Ectodermal cell (in vitro differentiated cells): Measurements from ENCODE around the gene SPATA4.

Experiments
- H3K27ac ChIP-seq: 2 replicates; pipeline ENCODE4 v1.7.0; 2013; ENCODE audit warnings: mild to moderate bottlenecking, low read depth, low read length; ENCODE audit not compliant: insufficient read depth, poor library complexity, severe bottlenecking
- H3K27me3 ChIP-seq: 2 replicates; pipeline ENCODE4 v1.7.0; 2013; ENCODE audit warnings: mild to moderate bottlenecking, low read length; ENCODE audit not compliant: insufficient read depth, control insufficient read depth, poor library complexity, severe bottlenecking
- H3K36me3 ChIP-seq: one replicate; pipeline ENCODE4 v1.7.0; 2013; ENCODE audit warnings: low read length; ENCODE audit not compliant: control insufficient read depth, insufficient read depth
- H3K4me1 ChIP-seq: one replicate; pipeline ENCODE4 v1.7.0; 2013; ENCODE audit warnings: low read length; ENCODE audit not compliant: control insufficient read depth, insufficient read depth
- H3K4me3 ChIP-seq: 2 replicates; pipeline ENCODE4 v1.7.0; 2013; ENCODE audit warnings: low read depth, low read length, control low read depth; ENCODE audit not compliant: insufficient read depth
- H3K9me3 ChIP-seq: 2 replicates; pipeline ENCODE4 v1.7.0; 2013; ENCODE audit warnings: mild to moderate bottlenecking, low read length, moderate library complexity; ENCODE audit not compliant: control insufficient read depth
- WGBS, 2 experiments: methylation state at CpG; one replicate each; pipeline ENCODE4 v1.1.7; 2013; ENCODE audit warnings: missing lambda C conversion rate in 2 of 2; 5-methylcytosine and 5-hydroxymethylcytosine counted together

The SPATA4 gene

DNA sequence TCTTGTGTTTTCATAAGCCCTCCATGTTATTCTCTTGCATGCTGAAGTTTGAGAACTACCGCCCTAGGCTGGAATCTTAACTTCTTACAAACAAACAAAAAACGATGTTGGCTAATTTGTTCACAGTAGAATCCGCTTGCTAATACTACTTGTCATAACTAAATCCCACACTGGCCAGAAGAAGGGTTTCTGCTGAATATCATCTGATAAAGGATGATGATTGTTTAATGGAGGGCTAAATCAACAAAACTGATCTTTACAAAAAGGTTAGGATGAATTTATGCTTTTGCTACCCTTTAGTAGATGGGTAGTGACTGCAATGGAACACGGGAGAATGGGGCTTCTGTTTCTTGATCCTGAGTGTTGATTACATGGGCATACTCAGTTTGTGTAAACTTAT lies 42.3 kb downstream of the SPATA4 start:
- no peaks in the 10 kb centered on the region for H3K36me3 ChIP-seq
- H3K27ac ChIP-seq, result no peak overlapping the region
- no peak overlapping the region for H3K4me3 ChIP-seq
- 92 to 95% methylated on average over 4 of the region's 4 CpGs for WGBS, 2 experiments
- H3K4me1 ChIP-seq, result no peaks in the 10 kb centered on the region
- no peaks in the 10 kb centered on the region for H3K27me3 ChIP-seq
- no peaks in the 10 kb centered on the region for H3K9me3 ChIP-seq

DNA sequence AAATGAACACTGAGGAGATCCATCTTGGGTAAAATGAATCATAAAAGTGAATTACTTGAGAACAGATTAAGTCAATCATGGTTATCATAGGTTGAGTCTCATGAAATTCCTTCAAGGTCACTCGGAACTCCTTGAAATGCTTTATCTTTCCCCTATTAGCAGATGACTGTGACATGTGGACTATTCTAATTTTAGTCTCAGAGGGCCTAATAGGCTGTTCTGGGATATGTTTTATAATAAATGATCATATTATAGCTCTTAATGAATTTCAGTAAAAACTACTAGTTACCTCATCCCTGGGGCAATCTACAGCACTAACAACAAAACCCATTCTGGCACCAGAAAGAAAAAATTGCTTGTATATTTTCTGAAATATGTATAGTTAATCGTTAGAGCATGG lies 44.7 kb downstream of the SPATA4 start:
- WGBS, 2 experiments, result 96 to 100% methylated on average over 2 of the region's 2 CpGs
- Histone ChIP-seq H3K27ac (no peak overlapping the region), H3K4me1 (no peaks in the 10 kb centered on the region), H3K9me3 (no peaks in the 10 kb centered on the region), H3K36me3 (no peaks in the 10 kb centered on the region), H3K4me3 (no peak overlapping the region), H3K27me3 (no peaks in the 10 kb centered on the region)

DNA sequence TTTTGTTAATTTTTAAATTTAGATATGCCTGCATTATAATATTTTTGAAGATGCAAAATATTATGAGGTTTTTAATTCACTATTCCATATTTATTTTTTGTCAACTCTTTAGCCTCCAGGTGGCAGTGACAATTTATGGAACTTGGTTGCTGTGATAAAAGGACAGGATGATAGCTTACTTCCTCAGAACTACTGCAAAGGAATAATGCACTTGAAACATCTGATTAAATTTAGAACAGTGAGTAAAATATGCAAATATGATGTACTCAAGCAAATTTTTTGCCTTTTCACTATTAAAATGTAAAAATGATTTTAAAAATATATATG lies 45.1 kb downstream of the SPATA4 start:
- Histone ChIP-seq H3K4me1 (no peaks in the 10 kb centered on the region), H3K4me3 (no peak overlapping the region), H3K9me3 (no peaks in the 10 kb centered on the region), H3K27ac (no peak overlapping the region), H3K27me3 (no peaks in the 10 kb centered on the region), H3K36me3 (no peaks in the 10 kb centered on the region)

DNA sequence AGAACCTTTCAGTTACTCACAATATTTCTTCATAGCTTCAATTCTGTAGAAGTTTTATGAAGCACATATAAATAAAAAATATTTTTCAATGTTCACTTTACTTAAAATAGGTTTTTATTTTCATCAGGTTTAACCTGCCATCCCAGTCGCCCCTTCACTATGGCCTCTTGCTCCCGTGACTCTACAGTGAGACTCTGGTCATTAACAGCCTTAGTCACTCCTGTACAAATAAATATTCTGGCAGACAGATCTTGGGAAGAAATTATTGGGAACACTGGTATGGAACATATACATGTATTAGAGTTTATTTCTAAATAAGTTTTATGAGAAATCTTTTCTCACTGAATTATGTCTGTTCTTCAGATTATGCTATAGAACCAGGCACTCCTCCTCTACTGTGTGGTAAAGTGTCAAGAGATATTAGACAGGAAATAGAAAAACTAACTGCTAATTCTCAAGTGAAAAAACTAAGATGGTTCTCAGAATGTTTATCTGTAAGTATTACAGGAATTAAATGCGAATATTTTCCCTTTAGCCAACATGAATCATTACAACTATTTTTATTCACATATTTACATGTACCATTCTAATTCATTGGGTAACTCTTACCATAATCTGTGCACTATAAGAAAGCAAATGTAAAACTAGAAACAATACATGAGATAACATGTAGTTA lies 45.6 kb downstream of the SPATA4 start:
- no peaks in the 10 kb centered on the region for H3K27me3 ChIP-seq

GRCh38 chr4:176142253-176142652 lies 53.1 kb downstream of the SPATA4 start:
- Histone ChIP-seq H3K9me3 (no peaks in the 10 kb centered on the region), H3K4me1 (no peaks in the 10 kb centered on the region), H3K27ac (no peak overlapping the region), H3K36me3 (no peaks in the 10 kb centered on the region), H3K4me3 (no peak overlapping the region), H3K27me3 (no peaks in the 10 kb centered on the region)
- 92 to 95% methylated on average over 2 of the region's 2 CpGs for WGBS, 2 experiments

More for the DNA sequence above, 45.6 kb downstream of the SPATA4 start:
- Histone ChIP-seq H3K4me3 (no peak overlapping the region), H3K36me3 (no peaks in the 10 kb centered on the region), H3K27ac (no peak overlapping the region), H3K9me3 (no peaks in the 10 kb centered on the region), H3K4me1 (no peaks in the 10 kb centered on the region)
- WGBS, 2 experiments, result 79 to 91% methylated on average over 3 of the region's 3 CpGs

DNA sequence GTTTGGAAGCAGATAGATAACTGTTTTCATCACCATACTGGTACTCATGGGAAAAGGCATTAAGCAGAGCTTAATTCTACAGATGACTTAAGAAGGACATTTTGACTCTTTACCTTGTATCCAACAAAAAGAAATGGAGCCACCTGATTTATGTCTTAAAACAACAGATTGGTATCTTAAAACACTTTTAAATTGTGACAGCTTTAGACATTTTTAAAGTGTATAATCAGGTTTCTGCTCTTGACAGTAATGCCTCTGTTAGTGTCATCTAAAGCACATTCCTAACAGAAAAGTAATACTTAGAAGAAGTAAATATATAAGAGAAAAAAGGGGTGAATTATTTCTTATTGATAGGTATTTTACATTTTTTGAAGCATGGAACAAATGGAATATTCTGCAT lies 55.9 kb downstream of the SPATA4 start:
- no peak overlapping the region for H3K4me3 ChIP-seq
- H3K27ac ChIP-seq, result no peak overlapping the region
- H3K36me3 ChIP-seq, result no peaks in the 10 kb centered on the region
- no peaks in the 10 kb centered on the region for H3K4me1 ChIP-seq
- H3K27me3 ChIP-seq, result no peaks in the 10 kb centered on the region
- H3K9me3 ChIP-seq, result no peaks in the 10 kb centered on the region

GRCh38 chr4:176137631-176138030 lies 57.8 kb downstream of the SPATA4 start:
- Histone ChIP-seq H3K27ac (no peak overlapping the region), H3K9me3 (no peaks in the 10 kb centered on the region), H3K4me1 (no peaks in the 10 kb centered on the region), H3K4me3 (no peak overlapping the region), H3K27me3 (no peaks in the 10 kb centered on the region), H3K36me3 (no peaks in the 10 kb centered on the region)

DNA sequence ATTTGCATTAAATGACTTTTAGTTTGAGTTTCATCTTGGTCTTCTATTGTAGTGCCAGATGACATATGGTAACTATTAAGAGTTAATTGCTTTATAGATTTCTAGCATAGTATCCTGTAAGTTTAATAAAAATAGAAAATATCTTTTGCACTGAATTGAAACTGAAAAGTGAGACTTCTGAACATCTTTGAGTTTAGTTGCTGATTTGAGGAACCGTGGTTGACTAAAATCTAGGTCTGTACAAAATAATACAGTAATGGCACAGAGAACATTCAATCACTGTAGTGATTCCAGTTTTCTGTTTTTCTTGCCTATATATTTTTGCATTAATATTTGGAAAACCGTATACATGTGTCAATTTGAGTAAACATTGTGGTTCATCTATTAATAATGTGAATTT lies 60.7 kb downstream of the SPATA4 start:
- Histone ChIP-seq H3K27ac (no peak overlapping the region), H3K36me3 (no peaks in the 10 kb centered on the region), H3K4me3 (no peak overlapping the region), H3K27me3 (no peaks in the 10 kb centered on the region), H3K9me3 (no peaks in the 10 kb centered on the region), H3K4me1 (no peaks in the 10 kb centered on the region)
- WGBS, 2 experiments, result 90 to 100% methylated on average over 1 of the region's 2 CpGs
